GDM1 (cell line): ENCODE measurements around the gene TJP3.
A peak's percentile ranks its signal among the peaks of the same experiment; 100 is the strongest.

Experiments
- DNase-seq: peaks from one replicate; lab custom pipeline; 2025; lab: John Stamatoyannopoulos, UW

Gene TJP3

DNA sequence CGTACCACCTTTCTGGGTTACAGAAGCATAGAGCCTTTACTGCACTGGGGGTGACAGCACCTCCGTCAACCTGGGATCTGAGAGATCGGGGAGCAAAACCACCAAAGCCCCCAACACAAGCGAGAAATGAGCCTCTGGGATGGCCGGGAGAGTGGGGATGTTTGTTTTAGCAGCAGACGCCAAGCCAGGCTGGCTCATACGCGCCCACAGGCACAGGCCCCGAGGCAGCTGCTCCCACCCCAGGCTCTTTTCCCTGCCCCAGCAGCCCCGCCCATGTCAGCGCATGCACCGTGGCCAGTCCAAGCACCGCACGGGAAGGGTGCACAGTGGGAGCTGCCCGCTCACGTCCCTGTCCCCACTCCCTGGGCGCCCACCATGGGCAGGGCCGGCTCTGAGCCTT, 16.5 kb upstream of the TJP3 start:
- DNase-seq, result no peak

DNA sequence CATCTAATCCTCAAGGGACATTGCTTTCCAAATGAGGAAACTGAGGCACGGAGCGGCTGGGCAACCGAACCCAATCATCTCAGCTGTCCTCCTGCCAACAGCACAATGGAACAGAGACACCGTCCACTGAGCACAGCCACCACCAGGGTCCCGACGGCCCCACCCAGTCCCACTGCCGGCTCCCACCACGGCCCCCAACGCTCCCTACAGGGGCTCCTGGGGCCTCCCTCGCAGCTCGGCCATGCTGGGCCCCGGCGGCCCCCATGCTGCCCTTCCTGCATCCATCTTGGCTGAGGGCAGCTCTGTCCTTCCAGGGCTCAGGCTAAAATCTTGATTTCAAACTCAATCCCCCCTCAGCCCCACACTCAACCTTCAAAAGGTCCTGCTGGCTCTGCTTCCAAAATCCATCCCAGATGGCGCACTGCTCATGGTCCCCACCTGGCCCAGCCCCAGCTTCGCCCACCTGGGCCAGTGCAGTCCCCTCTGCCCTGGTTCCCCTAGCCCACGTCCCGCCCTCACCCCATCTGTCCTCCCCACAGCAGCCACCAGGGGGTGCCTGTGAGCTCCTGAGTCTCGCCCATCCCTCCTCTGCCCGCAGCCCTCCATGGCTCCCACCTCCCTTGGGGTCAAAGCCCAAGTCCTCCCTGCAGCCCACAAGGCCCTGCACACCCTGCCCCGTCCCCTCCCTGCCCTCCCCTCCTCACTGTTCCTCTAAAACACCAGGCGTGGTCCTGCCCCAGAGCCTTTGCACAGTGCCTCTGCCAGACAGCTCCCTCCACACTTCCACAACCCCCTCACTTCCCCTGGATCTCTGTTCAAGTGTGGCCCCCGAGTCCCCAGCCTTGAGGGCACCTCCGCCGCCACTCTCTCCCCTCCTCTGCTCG, 15.8 kb upstream of the TJP3 start:
- no peak for DNase-seq

DNA sequence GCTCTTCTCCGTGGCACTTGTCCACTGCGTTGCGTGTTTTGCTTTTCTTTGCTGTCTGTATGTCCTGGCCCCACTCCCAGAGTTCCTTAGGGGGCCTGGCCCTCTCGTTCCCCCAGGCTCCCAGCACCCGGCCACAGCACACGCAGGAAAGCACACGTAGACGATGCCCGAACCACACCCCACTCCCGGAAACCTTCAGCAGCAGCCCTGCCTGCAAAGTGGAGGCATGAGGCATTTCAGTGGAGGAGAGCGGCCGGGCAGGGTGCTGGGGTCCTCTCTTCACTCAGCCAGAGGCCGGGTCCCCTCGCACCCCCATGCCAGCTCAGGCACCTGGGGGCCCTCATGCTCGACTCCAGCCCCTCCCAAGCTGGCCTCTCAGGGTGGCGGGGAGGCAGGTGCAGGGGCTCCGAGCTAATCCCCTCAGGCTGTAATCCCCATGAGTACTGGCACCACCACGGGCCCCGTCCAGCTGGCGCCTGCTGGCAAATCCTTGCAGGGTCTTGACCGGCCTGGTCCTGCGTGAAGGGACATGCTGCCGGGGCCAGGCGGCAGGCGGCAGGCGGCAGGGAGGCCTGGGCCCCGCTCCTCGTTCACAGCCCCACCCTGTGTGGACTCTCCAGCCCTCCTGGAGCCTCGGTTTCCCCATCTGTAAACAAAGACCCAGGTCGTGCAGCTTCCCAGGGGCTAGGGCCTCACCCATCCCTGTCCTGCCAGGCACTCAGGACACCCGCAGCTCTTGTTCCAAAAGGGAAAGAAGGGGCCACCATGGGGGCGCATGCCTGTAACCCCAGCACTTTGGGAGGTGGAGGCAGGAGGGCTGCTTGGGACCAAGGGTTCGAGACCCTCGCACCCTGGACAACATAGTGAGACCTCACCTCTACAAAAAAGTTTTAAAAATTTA, 14.9 kb upstream of the TJP3 start:
- DNase-seq, result no peak

DNA sequence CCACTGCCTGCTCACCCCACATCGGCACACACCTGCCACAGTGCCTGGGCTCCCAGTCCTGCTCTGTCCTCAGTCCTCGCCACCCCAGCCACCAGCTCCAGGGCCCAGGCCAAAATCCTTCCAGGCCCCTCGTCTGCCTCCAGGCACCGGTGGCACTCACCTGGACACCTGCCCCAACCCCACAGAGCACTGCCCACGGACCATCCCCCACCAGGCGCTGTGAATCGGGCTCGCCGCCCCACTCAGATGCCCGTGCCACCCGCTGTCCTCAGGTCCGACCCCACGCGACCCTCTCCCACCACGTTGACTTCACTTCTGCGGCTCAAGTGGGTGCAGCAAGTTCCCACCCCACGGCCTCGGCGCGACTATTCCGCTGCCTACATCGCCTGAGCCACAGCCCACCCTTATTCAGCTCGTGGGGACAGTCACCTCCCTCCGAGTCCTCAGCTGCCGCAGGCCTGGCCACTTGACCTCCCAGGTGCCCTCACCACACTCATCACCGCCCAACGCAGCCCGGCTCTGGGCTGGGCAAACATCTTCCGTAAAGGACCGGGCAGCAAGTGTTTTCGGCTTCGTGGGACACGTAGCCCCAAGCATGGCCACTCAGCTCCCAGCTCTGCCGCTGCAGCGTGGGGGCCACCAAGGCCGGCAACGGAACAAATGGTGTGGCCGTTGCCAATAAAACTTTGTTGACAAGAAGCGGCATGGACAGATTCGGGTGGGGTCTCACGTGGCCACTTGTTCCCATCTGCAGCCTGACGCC, 13.6 kb upstream of the TJP3 start:
- DNase-seq, result no peak

DNA sequence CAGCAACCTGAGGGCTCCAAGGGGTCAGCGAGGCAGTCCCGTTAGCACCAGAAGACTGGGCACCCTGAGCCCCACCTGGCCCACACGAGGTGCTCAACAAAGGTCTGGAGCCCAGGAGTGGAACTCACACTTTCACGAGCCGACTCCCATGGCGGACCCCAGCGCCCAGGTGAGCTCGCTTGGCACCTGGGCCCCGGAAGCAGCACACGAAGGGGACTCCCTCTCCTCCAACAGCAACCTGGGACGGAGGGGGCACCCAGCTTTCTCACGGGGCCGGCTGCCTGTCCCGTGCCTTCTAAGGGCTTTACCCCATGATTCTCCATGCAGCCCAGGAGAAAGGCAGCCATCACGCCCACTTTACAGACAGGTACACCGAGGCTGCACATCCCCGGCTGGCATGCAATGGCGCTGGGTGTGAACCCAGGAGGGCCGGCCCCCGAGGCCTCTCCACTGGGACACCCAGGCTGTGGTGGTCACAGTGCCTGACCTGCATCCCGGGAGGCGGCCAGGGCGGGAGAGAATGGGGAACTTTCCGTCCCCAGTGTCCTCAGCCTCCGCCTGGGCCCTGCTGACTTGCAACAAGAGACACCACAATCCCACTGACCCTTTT, 13.0 kb upstream of the TJP3 start:
- DNase-seq, result no peak

DNA sequence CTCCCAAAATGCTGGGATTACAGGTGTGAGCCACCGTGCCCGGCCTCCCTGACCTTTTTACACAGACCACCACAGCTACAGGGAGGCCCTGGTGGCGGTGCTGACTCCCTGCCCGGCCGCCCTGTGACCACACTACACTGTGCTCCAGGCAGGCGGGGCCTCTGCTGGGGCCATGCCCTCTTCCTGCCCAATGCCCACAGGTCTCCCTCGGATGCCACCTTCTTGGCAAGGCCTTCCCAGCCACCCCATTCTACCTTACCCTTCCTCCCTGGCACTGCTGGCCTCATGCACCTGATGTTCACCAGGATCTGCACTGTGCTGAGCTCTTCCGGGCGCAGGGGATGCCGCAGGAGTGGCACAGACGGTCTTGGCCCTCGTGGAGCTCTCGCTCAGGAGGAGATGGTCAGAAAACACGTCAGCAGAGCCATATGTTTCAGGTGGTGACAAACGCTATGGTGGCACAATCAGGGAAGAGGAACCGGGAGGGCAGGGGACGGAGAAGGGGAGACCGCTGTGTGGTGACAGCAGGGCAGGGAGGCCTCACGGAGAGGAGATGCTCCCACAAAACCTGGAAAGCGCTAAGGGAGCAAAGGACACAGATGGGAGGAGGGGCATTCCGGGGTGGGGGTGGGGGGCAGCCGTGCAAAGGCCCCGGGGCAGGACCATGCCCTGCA, 12.1 kb upstream of the TJP3 start:
- DNase-seq, result no peak

DNA sequence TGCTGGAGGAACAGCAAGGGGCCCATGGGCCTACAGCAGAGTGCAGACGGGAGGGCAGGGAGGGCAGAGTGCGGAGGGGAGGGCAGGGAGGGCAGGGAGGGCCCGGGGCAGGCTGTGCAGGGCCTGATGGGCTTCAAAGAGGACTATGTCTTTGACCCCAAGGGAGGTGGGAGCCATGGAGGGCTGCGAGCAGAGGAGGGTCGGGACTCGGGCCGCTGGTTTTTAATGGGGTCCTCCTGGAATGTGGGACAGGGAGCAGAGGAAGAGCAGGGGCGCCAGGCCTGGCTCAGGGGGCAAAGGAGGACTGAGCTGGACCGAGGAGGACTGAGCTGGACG, 11.6 kb upstream of the TJP3 start:
- DNase-seq, result no peak

DNA sequence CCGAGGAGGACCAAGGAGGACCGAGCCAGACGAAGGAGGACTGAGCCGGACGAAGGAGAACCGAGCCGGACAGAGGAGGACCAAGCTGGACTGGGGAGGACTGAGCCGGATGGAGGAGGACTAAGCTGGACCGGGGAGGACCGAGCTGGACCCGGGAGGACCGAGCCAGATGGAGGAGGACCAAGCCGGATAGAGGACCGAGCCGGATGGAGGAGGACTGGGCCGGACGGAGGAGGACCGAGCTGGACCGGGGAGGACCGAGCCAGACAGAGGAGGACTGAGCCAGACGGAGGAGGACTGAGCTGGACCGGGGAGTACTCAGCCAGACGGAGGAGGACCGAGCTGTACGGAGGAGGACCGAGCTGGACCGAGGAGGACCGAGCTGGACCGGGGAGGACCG, 11.1 kb upstream of the TJP3 start:
- DNase-seq, result no peak

DNA sequence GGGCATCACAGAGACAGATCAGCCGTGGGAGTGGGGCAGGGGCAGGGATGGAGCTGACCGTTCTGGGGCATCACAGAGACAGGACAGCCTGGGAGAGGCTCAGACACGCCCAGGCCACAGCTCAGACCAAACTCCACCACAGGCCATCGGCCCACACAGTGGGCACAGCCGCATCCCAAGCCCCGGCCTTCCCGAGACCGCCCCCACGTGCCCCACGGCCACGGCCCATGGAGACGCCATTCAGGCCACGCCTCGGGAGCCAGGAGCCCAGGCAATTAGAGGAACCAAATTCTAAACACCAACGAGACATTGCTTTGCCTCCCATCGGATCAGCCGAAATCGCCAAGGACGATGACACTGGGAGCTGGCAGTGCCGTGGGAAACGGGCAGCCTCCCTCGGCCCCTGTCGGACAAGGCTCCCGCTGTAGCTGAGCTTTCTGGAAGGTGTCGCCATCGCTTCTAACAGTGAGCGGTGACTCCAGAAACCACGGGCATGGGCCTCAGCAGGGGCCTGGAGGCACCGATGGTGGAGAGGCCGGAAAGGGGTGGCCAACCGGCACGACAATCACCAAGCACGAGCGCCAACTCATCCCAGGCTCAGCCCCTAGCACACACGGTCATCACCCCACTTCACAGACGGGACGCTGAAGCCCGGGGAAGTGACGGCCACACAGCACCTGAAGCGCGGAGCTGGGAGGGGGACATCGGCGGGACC, 10.4 kb upstream of the TJP3 start:
- no peak for DNase-seq

DNA sequence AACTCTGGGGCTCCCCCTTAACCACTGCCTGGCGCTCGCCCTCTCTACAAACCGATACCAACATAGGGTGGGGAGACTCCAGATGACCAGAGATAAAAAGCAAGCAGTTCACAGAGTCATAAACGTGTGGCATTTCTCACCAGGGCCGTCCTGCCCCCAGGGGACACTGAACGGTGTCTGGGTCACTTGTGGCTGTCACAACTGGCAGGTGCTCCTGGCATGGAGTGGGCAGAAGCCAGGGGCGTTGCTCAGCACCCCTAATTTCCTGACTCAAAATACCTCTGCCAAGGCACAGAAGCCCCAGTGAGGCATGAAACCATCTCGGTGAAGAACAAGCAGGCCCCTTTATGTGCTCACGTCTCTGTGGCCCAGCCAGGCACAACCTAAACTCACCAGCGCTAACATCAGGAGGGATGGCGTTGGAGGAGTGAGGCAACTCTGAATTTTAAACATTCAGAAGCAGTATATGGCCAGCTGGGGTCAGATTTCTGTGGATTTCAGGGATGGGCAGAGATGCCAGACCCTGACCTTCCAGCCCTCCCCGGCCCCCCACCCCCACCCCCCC, 9.7 kb upstream of the TJP3 start:
- DNase-seq, result no peak

DNA sequence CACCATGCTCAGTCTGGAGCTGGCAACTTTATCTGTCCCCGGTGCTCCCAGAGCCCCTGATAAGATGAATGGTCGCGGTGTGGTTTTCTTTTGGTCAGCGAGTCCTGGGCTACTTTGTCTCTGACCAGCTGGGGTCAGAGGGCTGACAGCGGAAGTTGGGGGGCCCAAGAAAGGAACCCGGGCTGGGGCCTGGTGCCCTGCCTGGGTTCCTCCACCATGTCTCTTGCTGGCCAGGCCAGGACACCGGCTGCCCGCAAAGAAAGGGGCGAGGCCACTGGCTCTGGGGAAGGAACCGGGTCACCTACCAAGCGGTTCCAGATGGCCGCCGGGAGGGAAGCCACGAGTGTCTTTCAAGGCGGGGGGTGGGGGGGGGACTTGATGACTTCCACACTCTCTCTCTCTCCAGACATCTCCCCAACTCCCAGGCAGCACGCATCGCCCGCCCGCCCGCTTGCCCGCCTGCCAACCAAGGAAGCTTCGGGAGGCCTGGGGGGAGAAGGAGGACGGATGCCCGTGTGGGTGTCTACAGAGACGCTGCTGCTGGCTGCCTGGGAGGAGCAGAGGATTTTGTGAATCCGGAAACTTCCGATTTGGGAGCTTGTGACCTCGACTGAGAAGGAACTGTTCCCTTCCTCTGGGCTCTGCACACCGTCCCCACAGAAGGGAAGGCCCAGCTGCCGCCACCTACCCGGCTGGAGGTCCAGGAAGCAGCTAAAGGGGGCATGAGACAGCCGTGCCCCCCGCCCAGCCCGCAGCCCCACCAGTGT, 9.0 kb upstream of the TJP3 start:
- no peak for DNase-seq

DNA sequence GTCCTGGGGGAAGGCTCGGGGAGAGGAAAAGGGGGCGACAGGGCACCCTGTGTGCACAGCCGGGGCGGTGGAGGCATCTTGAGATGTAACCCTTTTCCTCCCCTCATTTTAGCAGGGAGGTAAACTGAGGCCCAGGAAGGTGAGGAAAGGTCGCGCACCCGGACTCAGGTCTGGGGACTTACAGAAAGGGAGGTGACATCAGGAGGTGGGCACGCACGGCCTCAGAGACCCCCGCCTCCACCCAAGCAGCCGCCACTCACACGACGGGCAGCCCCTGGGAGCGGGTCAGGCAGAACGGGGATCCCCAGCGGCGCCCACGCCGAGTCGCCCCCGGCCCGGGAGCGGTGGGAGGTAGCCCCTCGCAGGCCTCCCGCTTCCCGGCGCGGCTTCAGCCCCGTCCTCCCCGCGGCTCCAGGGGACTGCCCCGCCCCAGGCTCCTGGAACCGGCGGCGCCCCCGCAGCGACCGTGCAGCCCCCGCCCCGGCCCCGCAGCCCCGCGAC, 8.4 kb upstream of the TJP3 start:
- DNase-seq, result no peak

DNA sequence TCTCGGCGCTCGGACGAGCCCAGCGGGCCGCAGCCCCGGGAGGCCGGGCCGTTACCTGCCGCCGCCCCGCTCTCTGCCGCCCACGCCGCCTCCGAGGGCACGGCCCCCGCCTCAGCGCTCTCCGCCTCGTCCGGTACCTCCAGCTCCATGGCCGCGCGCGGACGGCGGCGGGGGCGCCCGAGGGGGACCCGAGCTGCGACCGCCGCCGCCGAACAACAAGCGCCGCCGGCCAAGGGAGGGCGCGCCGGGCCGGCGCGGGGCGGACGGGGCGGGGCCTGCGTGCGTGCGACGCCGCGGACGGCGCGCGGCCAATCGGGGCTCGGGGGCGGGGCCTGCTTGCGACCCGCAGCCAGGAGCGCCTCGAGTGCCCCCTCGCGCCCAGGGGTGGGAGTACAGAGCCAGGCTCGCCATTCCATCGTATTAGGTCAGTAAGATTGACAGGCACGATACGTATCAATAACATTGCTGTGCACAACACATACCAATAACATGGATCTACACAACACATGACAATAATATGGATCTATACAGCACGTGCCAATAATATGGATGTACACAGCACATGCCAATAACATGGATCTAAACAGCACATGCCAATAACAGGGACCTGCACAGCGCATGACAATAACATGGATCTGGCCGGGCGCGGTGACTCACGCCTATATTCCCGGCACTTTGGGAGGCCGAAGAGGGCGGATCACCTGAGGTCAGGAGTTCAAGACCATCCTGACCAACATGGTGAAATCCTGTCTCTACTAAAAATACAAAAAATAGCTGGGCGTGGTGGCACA, 7.7 kb upstream of the TJP3 start, which contains the start of gene PIP5K1C:
Gene PIP5K1C (minus strand): TSS at position 227 of the 791 bp plus-strand sequence. CDS start 78 bp downstream, at position 149.
- peak; percentile 80 for DNase-seq

DNA sequence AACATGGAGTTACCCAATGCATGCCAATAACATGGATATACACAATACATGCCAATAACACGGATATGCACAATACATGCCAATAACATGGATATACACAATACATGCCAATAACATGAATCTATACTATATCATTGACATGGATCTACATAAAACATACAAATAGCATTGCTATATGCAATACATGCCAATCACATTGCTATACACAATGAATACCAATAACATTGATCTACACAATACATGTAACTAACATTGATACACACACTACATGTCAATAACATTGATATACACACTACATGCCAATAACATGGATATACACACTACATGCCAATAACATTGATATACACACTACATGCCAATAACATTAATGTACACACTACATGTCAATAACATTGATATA, 7.0 kb upstream of the TJP3 start:
- no peak for DNase-seq

DNA sequence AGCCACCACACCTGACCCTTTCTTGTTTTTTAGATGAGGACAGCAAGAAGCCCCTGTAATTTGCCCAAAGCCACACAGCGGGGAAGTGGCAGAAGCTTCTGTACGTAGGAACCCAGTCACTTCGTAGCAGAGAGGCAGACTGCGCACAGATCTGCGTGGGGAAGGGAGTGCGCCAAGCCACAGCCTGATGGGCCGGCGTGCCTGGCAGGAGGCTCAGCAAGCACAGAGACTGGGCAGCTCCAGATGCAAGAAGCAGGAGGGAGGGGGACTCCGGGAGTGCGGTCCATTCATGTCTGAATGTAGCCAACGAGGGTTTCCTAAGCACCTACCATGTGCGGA, 347 bp upstream of the TJP3 start:
- DNase-seq, result no peak

DNA sequence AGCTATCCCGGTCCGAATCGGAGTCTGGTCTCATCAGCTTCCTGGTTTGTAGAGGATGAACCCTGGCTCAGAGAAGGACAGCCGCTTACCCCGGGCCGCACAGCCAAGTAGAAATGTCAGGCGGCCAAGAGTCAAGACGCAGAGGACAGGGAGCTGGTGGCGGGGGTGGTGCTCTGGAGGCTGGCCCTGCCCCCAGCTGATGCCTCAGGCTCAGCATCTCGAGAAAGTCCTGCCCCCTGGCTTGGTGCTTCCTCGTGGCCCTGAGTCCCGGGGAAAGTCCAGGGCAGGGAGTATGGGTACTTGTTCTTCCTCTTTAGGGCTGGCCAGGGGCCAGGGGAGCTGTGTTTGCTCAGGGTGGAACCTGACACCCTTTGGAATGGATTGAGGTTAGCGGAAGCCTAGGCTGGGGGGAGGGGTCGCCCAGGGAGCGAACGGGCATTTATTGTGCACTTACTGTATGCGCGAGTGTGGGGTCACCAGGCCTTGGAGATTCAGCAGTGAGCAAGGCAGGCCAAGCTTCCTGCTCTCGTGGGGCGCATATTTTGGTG, 2.2 kb downstream of the TJP3 start:
- DNase-seq, result no peak

DNA sequence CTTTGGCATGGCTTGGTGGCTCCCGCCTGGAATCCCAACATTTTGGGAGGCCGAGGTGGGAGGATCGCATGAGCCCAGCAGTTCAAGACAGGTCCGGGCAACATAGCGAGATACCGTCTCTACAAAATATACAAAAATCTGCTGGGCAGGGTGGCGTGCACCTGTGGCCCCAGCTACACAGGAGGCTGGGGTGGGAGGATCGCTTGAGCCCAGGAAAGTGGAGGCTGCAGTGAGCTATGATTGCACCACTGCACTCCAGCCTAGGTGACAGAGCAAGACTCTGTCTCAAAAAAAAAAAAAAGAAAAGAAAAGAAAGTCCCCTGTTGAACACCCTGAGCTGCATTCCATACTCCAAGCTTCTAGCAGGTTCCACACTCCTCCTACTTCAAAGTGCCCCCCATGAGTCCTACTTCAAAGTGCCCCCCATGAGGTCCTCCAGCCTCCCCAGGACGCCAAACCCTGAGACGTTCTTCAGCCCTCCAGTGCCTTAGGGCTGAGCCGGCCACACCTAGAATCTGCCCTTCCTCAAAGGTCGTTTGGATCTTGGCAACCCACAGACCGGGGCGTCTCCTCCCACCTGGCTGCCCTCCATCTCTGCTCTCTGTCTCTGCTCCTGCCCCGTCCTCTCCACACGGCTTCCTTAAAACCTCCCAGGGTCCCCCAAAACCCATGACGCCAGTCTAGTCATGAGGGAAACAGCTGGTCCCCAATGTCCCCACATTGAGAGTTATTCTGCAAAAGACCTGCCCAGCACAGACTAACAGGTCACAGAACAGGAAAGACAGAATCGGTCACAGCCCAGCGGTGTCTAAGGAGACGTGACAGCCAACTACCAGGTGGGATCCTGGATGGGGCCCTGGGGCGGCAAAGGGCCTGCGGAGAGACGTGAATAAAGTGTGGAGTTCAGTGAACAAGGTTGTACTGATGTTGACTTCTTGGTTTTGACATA, 4.8 kb downstream of the TJP3 start:
- DNase-seq, result no peak
